AG04449 (cell line): ENCODE measurements around the gene COLEC12.

Experiments
- CTCF ChIA-PET: fragments of 350-600 bp; formaldehyde crosslinking; extraction: SDS; loops from one replicate; lab custom pipeline; 2021; ENCODE audit warnings: antibody characterized with exemption; lab: Yijun Ruan, JAX
- POLR2A ChIA-PET: fragments of 400-600, 350-600 bp; formaldehyde crosslinking; extraction: SDS; loops from one replicate; lab custom pipeline; 2020; ENCODE audit warnings: antibody characterized with exemption, inconsistent platforms; lab: Yijun Ruan, JAX
- DNase-seq: peaks from one replicate; pipeline ENCODE4 v3.0.0-alpha.2; 2010; ENCODE audit warnings: low read depth, low spot score
- H3K4me3 ChIP-seq: 2 replicates; pipeline ENCODE4 v1.5.1; 2011; ENCODE audit warnings: low read depth, mild to moderate bottlenecking, control low read depth, low read length
- CTCF ChIP-seq: IDR thresholded peaks from one replicate; pipeline ENCODE4 v1.5.1; 2011; ENCODE audit warnings: mild to moderate bottlenecking, moderate library complexity, low read length, control low read depth, inconsistent platforms; ENCODE audit not compliant: insufficient read depth; ENCODE audit errors: missing control alignments

The COLEC12 gene

GRCh38 chr18:421247-422155 lies 79.0 kb downstream of the COLEC12 start:
- H3K4me3 ChIP-seq, result no peak overlapping the region
- no peak for DNase-seq
- CTCF ChIA-PET, result interaction anchor here (0.7 kb wide), 1 partner anchor 74 kb away, joined by 3 read pairs; no protein-coding TSS in a partner anchor
- POLR2A ChIA-PET, result no interaction called here
- TF ChIP-seq CTCF, result no peak

DNA sequence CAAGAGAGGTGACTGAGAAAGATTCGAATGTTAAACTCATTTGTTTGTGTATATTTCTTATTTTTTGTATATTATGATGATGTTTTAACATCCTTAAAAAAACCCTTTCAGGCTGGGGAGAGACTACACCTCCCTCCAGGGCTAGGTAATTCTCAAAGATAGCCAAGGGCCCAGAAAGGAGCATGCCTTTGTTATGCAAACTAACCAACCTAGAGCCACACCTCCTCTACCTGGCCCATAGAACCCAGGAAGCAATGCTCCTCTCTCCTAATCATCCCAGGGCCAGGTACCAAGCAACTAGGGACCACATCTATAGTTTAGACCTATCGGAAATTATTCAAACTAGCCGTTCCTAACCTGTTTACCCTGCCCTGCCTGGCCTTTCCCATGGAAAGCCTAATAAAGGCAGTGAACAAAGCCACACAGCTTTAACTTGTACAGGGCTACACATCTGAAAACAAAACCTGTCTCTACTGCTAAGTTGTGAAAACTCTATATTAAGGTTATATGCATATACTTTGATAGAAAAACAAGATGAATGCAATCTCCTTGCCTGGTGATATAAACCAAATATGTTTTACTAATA lies 79.7 kb downstream of the COLEC12 start:
- TF ChIP-seq CTCF, result no peak
- CTCF ChIA-PET, result no interaction called here
- POLR2A ChIA-PET, result no interaction called here
- no peak for DNase-seq
- no peak overlapping the region for H3K4me3 ChIP-seq

DNA sequence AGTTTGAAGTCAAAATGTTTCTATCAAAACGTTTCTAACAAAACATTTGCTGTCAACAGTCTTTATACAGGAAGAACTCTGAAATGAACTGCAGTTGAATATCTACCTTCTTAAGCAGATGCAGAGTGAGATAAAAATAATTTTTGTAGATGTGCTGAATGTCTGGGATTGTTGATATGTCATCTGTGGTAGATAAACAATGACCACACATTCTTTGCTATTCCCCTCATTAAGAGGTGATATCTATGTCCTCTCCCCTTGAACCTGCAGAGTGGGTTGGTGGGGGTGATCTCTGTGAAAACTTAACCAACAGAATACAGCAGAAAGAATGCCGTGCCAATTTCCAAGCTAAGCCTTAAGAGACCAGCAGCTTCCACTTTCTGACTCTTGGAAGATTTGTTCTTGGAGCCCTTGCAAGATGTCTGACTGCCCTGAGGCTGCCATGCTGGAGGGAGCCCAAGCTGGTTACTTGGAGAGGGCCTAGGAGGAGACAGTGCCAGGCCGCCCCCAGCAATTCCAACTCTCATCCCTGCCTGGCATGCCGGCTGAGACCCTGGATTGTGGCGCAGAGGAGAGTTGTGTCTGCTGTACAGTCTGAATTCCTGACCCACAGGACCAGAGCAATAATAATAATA lies 80.8 kb downstream of the COLEC12 start:
- ChIA-PET CTCF (no interaction called here), POLR2A (no interaction called here)
- TF ChIP-seq CTCF, result no peak
- DNase-seq, result no peak
- H3K4me3 ChIP-seq, result no peak overlapping the region

DNA sequence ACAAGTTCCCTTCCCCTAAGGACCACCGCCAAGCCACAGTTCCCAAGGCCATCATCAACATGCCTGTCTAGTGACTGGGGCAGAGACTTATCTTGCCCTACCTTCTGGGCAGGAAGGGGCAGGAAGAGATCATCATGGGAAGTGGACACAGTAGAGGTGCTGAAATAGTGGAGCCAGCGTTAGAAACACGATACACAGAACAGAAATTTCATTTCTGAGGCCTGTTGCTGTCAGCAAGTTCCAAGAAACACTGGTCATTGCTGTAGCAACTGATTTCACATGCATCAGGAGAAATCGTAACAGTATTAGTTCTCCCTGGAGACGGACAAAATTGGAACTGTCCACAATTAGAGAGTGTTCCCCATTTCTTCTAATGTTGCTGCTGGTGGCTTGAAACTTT lies 83.0 kb downstream of the COLEC12 start:
- POLR2A ChIA-PET, result no interaction called here
- DNase-seq, result no peak
- TF ChIP-seq CTCF, result no peak
- no peak overlapping the region for H3K4me3 ChIP-seq
- CTCF ChIA-PET, result interaction anchor here (1.6 kb wide), 1 partner anchor 62 kb away, joined by 3 read pairs; no protein-coding TSS in a partner anchor

DNA sequence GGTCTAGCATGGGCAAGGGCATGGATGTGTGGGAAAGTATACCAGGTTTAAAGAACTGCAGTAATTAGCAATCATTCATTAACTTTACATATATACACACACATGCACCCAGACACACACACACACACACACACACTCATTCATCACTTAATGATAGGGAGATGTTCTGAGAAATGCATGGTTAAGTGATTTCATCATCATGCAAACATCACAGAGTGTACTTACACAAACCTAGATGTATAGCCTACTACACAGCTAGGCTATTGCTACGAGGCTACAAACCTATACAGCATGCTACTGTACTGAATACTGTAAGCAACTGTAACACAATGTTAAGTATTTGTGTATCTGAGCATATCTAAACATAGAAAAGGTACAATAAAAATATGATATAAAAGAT lies 83.6 kb downstream of the COLEC12 start:
- no peak for DNase-seq

More for the DNA sequence above, 83.6 kb downstream of the COLEC12 start:
- no peak for TF ChIP-seq CTCF
- ChIA-PET CTCF (interaction anchor here (0.8 to 1.6 kb wide), 2 partner anchors 63 to 198 kb away, joined by 3 read pairs; no protein-coding TSS in a partner anchor), POLR2A (interaction anchor here (0.7 to 1.3 kb wide), 2 partner anchors 55 to 62 kb away, joined by 3 read pairs; no protein-coding TSS in a partner anchor)
- H3K4me3 ChIP-seq, result no peak overlapping the region
